ENCODE data around the gene TGIF2. TPM values are rescaled to one million over a fixed set of nuclear protein-coding genes. Genes with fewer than 3 reads are reported as not detected.

TGIF2 gene
- total and polyA plus RNA-seq, 4 donors = 4.2 to 32.8 (median 11.1) TPM

DNA sequence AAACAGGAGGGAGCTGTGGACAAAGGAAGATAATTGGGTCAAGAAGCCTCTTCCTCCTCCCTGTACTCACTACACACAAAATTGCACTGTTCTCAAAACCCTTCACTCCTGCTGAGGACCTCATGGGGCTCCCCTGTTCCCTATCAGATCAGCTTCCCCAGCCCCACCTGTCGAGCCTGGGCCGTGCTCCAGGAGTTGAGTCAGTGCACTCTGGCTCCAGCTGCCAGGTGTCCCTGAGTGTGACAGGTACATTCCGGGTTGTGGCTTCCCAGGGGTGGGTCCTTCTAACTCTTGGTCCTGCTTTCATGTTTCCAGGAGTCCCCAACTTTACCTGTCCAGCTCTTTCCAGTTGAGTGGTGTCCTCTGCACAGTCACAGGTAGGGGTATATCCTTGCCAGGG lies 40.6 kb downstream of the TGIF2 start:
- WGBS, 2 donors = 64 to 83% methylated on average over 3 of the region's 3 CpGs
- DNase-seq (no peak), ATAC-seq (ENCODE audit: insufficient read depth, low FRiP score) (no peak)
- peaks cover 0 to 1% (median 0%) of the 10 kb centered on the region in 5 donors for H3K4me1 ChIP-seq (ENCODE audit: control insufficient read depth in 5 of 5, insufficient read depth in 5 of 5, low read length in 5 of 5)
- no peaks in the 10 kb centered on the region for H3K9me3 ChIP-seq (ENCODE audit: control insufficient read depth in 4 of 4, insufficient read depth in 3 of 4, low read length in 3 of 4)
- no peak overlapping the region for H3K9ac ChIP-seq (ENCODE audit: insufficient read depth in 1 of 2, low read length in 2 of 2)
- peak overlapping the region in 1 of 2 donors; percentile 26 for H3K27ac ChIP-seq (ENCODE audit: low read depth in 1 of 2, low read length in 1 of 2)
- H3K36me3 ChIP-seq (ENCODE audit: control insufficient read depth in 4 of 4, insufficient read depth in 4 of 4, low read length in 4 of 4) = peaks cover 14 to 47% (median 17%) of the 10 kb centered on the region in 4 donors
- H3K27me3 ChIP-seq (ENCODE audit: control insufficient read depth in 3 of 3, insufficient read depth in 3 of 3, low read length in 2 of 3) = no peaks in the 10 kb centered on the region
- no peak overlapping the region for H3K4me3 ChIP-seq
- TF ChIP-seq, protein P1, sequence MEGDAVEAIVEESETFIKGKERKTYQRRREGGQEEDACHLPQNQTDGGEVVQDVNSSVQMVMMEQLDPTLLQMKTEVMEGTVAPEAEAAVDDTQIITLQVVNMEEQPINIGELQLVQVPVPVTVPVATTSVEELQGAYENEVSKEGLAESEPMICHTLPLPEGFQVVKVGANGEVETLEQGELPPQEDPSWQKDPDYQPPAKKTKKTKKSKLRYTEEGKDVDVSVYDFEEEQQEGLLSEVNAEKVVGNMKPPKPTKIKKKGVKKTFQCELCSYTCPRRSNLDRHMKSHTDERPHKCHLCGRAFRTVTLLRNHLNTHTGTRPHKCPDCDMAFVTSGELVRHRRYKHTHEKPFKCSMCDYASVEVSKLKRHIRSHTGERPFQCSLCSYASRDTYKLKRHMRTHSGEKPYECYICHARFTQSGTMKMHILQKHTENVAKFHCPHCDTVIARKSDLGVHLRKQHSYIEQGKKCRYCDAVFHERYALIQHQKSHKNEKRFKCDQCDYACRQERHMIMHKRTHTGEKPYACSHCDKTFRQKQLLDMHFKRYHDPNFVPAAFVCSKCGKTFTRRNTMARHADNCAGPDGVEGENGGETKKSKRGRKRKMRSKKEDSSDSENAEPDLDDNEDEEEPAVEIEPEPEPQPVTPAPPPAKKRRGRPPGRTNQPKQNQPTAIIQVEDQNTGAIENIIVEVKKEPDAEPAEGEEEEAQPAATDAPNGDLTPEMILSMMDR (IDR thresholded peaks at IDR 0.05; ENCODE audit: control extremely low read depth, extremely low read depth) = no peak

DNA sequence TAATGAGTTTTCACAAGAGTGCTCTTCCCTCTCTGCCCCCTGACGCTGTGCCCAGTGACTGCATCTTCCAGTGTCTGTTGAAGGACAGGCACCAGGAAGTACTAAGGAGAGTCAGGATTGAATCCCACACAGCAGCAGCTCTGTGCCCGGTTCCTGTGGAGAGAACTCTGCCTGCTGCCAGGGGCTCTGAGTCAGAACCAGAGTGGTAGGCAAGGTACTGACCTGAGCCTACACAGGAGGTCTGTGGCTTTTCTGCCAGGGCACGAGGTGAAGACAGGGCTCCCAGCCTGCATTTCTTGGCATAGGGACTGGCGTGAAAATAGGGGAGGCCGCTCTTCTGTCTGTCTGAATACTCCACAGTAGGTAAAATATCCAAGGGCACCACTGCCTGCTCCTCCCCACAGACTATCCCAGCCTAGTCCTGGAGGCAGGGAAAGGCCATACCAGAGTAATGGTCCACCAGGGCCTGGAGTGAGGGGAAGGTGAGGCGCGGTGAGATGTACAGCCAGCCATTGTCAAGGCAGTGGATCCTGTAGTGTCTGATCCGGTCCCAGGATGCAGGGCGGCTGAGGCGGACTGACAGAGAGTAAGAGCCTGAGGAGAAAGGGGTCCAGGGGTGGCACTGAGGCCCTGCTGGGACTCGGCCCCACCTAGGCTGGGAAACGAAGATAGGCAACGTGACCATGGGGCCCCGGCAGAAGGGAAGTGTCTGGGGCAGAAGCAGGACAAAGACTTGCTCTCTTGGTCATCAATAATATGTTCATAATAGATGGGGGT lies 41.6 kb downstream of the TGIF2 start:
- ATAC-seq (ENCODE audit: insufficient read depth, low FRiP score) = no peak
- no peak overlapping the region for H3K27ac ChIP-seq (ENCODE audit: low read depth in 1 of 2, low read length in 1 of 2)
- WGBS, 2 donors = 89 to 91% methylated on average over 14 of the region's 14 CpGs
- H3K4me3 ChIP-seq = no peak overlapping the region
- no peaks in the 10 kb centered on the region for H3K27me3 ChIP-seq (ENCODE audit: control insufficient read depth in 3 of 3, insufficient read depth in 3 of 3, low read length in 2 of 3)
- TF ChIP-seq, protein P1 (IDR thresholded peaks at IDR 0.05; ENCODE audit: control extremely low read depth, extremely low read depth) = no peak
- H3K4me1 ChIP-seq (ENCODE audit: control insufficient read depth in 5 of 5, insufficient read depth in 5 of 5, low read length in 5 of 5) = peaks cover 0 to 1% (median 0%) of the 10 kb centered on the region in 5 donors
- DNase-seq = no peak
- H3K9ac ChIP-seq (ENCODE audit: insufficient read depth in 1 of 2, low read length in 2 of 2) = no peak overlapping the region
- peaks cover 8 to 38% (median 14%) of the 10 kb centered on the region in 4 donors for H3K36me3 ChIP-seq (ENCODE audit: control insufficient read depth in 4 of 4, insufficient read depth in 4 of 4, low read length in 4 of 4)
- no peaks in the 10 kb centered on the region for H3K9me3 ChIP-seq (ENCODE audit: control insufficient read depth in 4 of 4, insufficient read depth in 3 of 4, low read length in 3 of 4)

DNA sequence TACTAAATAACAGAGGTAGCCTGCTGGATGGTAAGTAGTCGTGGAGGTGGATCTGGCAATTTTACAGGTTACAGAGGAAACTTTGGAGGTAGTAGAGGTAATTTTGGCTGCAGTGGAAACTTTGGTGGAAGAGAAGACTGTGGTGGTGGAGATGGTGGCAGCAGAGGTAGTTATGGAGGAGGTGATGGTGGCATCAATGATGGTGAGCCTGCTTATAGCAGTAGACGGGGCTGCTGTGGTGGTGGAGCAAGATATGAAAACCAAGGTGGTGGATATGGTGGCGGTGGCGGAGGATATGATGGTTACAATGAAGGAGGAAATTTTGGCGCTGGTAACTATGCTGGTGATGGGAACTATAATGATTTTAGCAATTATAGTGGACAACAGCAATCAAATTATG lies 47.5 kb downstream of the TGIF2 start:
- Histone ChIP-seq H3K9ac (ENCODE audit: insufficient read depth in 1 of 2, low read length in 2 of 2) (no peak overlapping the region), H3K4me1 (ENCODE audit: control insufficient read depth in 5 of 5, insufficient read depth in 5 of 5, low read length in 5 of 5) (peaks cover 0 to 3% (median 0%) of the 10 kb centered on the region in 5 donors), H3K4me3 (no peak overlapping the region), H3K9me3 (ENCODE audit: control insufficient read depth in 4 of 4, insufficient read depth in 3 of 4, low read length in 3 of 4) (no peaks in the 10 kb centered on the region), H3K27me3 (ENCODE audit: control insufficient read depth in 3 of 3, insufficient read depth in 3 of 3, low read length in 2 of 3) (no peaks in the 10 kb centered on the region), H3K27ac (ENCODE audit: low read depth in 1 of 2, low read length in 1 of 2) (no peak overlapping the region), H3K36me3 (ENCODE audit: control insufficient read depth in 4 of 4, insufficient read depth in 4 of 4, low read length in 4 of 4) (no peaks in the 10 kb centered on the region)
- 94 to 95% methylated on average over 5 of the region's 5 CpGs for WGBS, 2 donors
- TF ChIP-seq, protein P1 (IDR thresholded peaks at IDR 0.05; ENCODE audit: control extremely low read depth, extremely low read depth) = no peak
- ATAC-seq (ENCODE audit: insufficient read depth, low FRiP score) (no peak), DNase-seq (no peak)

All from lung (tissue), 12 donors.